Glomerular endothelial cell (primary cell): ENCODE results near the gene MMP10. TPM values are rescaled to one million over a fixed set of nuclear protein-coding genes. Genes with fewer than 3 reads are reported as not detected.
"Not testable (repeated sequence)": the region's sequence is repeated elsewhere in the genome, so short reads cannot be mapped to it uniquely, and the experiment has no call there.

Experiments used
- DNase-seq: peaks from one replicate; pipeline ENCODE4 v3.0.0-alpha.2; 2011; ENCODE audit warnings: low read depth, low spot score; ENCODE audit errors: extremely low read depth
- total RNA-seq: library from RNA; depleted of rRNA; stranded (reverse); fragments of >200 nt; gene quantifications from 2 replicates; pipeline ENCODE4 v1.2.3, GENCODE V29; 2015

The MMP10 gene
- total RNA-seq, 1 donor from 2014 or later = 39.8 TPM

DNA sequence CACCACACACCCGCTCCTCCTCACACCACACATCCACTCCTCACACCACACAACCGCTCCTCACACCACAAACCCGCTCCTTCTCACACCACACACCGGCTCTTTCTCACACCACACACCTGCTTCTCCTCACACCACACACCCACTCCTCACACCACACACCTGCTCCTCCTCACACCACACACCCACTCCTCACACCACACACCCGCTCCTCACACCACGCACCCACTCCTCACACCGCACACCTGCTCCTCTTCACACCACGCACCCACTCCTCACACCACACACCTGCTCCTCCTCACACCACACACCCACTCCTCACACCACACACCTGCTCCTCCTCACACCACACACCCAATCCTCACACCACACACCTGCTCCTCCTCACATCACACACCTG lies 49.5 kb downstream of the MMP10 start:
- DNase-seq = not testable (repeated sequence)

DNA sequence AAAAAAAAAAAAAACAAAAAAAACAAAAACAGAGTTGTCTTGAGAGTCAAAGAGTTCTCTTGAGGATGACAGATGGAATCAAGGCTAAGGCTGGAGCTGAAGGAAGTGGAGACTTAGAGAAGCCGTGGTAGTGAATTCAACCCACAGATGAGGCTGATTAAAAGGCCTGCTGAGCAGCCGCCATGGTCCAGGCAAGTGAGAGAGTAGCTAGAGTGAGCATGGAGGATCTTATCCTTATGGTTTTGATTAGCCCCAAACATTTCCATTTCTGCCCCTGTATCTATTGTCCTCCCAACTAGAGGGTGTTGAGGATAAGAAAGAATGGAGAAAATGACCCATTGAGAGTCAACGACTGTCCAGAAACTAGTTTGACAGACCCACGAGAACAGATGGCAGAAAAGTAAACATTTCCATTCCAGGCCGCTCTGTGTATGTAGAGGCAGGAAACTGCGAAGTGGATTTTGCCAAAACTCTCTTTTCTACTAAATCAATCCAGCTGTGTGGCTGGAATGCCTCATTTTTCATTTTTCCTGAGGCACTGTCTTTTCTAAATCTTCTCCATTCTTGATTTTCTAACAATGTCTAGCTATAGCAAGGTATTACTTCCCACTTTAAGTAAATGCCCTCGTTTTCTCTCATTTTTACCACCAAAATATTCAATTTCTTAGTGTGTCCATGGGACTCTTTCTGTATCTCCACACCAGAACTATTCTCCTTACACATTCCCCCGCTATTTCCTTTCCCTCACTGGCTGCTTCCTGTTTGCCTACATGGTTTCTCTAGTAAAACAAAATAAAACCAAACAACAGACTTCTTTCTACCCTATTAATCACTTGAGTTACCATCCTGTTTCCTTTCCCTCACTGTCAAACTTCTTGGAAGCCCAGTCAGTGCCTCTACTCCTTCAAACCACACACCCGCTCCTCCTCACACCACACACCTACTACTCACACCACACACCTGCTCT lies 50.3 kb downstream of the MMP10 start:
- peak; percentile 82 for DNase-seq

DNA sequence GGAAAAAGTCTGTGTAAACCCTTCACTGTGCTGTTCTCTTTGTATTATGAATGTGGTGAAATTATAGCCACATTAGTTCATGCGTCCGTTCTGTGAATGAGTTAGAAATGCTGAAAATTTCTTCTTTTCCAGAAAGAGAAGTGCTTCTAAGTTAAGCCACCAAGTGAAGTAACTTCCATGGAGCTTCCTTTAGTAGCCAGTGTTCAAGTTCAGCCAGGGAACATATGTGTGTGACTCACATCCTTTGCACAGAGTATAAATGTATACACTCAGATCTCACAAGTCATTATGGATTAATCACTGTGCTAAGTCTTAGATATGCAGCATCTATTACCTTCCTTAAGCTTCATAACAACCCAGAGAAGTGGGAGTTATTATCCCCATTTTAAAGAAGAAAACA lies 52.5 kb downstream of the MMP10 start:
- DNase-seq = peak; percentile 81

DNA sequence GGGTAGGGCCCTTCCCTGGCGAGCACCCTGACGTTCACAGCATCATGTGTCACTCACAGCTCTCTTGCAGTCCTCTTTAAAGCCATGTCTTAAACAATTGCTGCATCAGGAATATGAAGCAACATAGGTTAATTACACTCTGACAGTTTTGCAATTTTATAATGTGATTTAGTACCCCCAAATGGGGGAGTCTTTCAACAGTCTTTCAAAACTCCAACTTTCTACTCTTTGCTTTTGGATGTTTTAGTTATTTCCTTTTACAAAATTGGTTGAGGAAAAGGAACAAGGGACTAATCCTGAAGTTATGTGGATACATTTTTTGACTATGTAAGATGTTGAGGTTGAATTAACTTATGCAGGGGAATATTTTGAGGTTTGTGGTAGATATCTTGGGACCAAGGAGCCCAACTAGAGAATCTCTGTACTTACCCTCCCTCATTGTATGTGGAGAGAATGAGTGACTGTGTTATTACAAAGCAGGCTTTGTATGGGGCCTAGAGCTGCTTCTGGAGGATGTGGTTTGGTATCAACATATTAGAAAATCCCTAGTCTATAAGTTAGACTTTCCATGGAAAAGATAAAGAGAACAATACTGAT lies 55.4 kb downstream of the MMP10 start, which contains the start of gene MMP8:
Gene MMP8, minus strand, starts transcription at position 51 of the 597 bp plus-strand sequence. CDS start 99 bp downstream, outside the sequence.
- no peak for DNase-seq

- no peak for DNase-seq
Observed at GRCh38 chr11:102722821-102723220, 57.6 kb downstream of the MMP10 start.

Other genes starting within 250 kb of the MMP10 start
- 9.8 and 57.1 TPM in 2 replicates for gene MMP7, start 249.9 kb downstream of the MMP10 start, total RNA-seq
- not detected in 2 replicates for gene MMP20, start 155.3 kb downstream of the MMP10 start, total RNA-seq
- gene MMP27, start 74.9 kb downstream of the MMP10 start, total RNA-seq = not detected in 2 replicates
- gene MMP8, start 55.7 kb downstream of the MMP10 start, total RNA-seq = not detected in 2 replicates
- gene MMP1, start 17.5 kb upstream of the MMP10 start, total RNA-seq = 2,602 and 5,796 TPM in 2 replicates
- gene MMP3, start 63.0 kb upstream of the MMP10 start, total RNA-seq = not detected in 2 replicates
- gene MMP12, start 94.4 kb upstream of the MMP10 start, total RNA-seq = not detected in 2 replicates
- gene MMP13, start 175.1 kb upstream of the MMP10 start, total RNA-seq = not detected in 2 replicates